ENCODE results near the gene CORO7. TPM values are rescaled to one million over a fixed set of nuclear protein-coding genes. Genes with fewer than 3 reads are reported as not detected.

Gene CORO7
- total RNA-seq, 4 donors from 2014 or later: 17.9 to 53.7 (median 29.7) TPM

DNA sequence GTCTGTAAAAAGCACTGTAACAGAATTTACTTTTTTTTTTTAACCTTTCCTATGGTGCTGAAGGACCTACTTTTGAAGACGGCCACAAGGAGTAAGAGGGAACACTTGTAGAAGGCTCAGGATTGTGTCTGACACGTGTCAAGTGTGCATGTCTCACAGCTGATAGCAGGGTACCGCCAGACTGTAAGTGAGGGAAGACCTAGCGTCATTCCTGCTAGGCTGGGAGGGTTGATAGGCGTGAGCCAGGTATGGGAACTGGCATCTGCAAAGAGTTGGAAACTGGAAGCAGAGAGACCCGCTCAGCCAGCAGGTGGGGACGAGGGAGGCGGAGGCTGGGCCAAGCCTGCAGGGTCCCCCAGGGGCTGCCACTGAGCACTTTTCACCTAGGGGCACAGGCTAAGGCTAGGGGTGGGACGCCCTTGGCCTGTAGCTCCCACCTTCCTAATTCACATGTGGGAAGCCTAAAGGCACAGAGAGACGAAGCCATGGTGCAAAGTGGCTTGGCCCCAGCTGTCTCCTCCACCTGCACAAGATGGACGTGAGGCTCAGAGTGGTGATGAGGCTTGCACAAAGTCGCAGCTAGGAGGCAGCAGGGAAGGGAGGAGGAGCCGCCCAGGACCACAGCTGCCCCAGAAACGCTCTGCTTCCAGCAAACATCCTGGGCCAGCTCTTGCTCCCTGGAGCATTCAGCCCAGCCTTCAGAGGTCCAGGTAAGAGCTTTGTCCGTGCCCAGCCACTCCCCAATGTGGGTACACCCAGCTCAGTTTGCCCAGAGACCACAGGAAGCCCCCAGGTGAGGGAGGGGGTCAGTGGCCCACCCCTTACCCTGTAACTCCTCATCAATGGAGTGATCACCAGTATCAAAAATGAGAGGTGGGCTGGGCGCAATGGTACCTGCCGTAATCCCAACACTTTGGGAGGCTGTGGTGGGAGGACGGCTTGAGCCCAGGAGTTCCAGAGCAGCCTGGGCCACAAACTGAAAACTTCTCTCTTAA is 25.8 kb downstream of the CORO7 start:
- Histone ChIP-seq H3K4me3 (replicated peaks in 1 of 3) (no peak overlapping the region), H3K27ac (no peak overlapping the region), H3K4me1 (peaks cover 15 to 31% of the 10 kb centered on the region in 2 donors), H3K27me3 (no peaks in the 10 kb centered on the region), H3K36me3 (no peaks in the 10 kb centered on the region), H3K9me3 (no peaks in the 10 kb centered on the region)
- WGBS, 2 donors: 88 to 92% methylated on average over 17 to 18 of the region's 18 CpGs
- DNase-seq: no peak
- intact Hi-C loops (cut with DNase I): no loop called here
- TF ChIP-seq POLR2A (IDR thresholded peaks at IDR 0.05): no peak
- no peak for TF ChIP-seq CTCF (IDR thresholded peaks at IDR 0.05)

- H3K27ac ChIP-seq: peak overlapping the region in 2 of 3 donors; percentile 12 to 44
- intact Hi-C loops (cut with DNase I): no loop called here
- WGBS, 2 donors: 71 to 77% methylated on average over 11 to 14 of the region's 27 CpGs
Observed at GRCh38 chr16:4389051-4389955, 27.1 kb downstream of the CORO7 start.

DNA sequence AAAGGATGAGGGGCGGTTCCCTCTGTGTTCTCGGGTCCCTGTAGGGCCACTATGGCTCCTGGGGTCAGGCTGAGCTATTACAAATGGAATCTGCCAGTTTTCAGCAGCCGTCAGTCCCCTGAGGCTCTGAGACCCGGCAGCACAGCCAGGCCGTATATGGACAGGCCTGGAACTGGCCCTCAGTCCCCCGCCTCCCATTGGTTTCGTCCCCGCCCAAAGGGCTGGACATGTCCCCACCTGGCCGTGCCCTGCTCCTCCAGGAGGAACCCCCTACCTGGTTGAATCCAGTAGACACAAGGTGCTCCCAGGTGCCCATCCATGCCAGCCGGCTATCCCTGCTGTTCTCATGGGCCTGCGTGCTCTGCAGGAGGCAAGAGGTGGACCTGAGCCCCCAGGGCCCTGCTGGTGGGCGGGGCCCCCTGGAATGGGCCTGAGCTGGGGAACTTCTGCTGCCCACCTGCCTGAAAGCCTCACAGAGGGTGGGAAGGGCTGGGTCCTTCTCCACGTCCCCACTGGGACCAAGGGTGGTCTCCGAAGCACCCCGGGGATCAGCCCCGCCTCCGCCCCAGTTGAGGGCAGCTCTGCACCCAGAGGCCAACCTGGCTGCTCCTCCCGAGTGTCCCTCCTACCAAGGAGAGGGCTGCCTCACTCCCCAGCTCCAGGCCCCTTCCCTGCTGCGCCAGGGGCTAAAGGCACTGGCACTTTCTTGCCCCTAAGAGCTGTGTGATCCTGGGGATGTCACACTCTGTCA is 27.9 kb downstream of the CORO7 start:
- intact Hi-C loops (cut with DNase I): no loop called here
- Histone ChIP-seq H3K27ac (peak overlapping the region; percentile 12 to 44 (median 27)), H3K36me3 (no peaks in the 10 kb centered on the region), H3K4me1 (peaks cover 13 to 29% of the 10 kb centered on the region in 2 donors), H3K9me3 (no peaks in the 10 kb centered on the region), H3K4me3 (replicated peaks in 1 of 3) (no peak overlapping the region), H3K27me3 (no peaks in the 10 kb centered on the region)
- TF ChIP-seq CTCF (IDR thresholded peaks at IDR 0.05) (no peak), POLR2A (IDR thresholded peaks at IDR 0.05) (no peak)
- no peak for DNase-seq
- 83 to 95% methylated on average over 10 to 17 of the region's 19 CpGs for WGBS, 2 donors

More at GRCh38 chr16:4389051-4389955, 27.1 kb downstream of the CORO7 start:
- DNase-seq: no peak
- Histone ChIP-seq H3K9me3 (no peaks in the 10 kb centered on the region), H3K36me3 (no peaks in the 10 kb centered on the region), H3K4me1 (peaks cover 15 to 31% of the 10 kb centered on the region in 2 donors), H3K4me3 (replicated peaks in 1 of 3) (no peak overlapping the region), H3K27me3 (no peaks in the 10 kb centered on the region)
- TF ChIP-seq CTCF (IDR thresholded peaks at IDR 0.05) (no peak), POLR2A (IDR thresholded peaks at IDR 0.05) (no peak)

- Histone ChIP-seq H3K4me1 (peaks cover 8 to 25% of the 10 kb centered on the region in 2 donors), H3K27ac (peak overlapping the region in 1 of 3 donors; percentile 27), H3K9me3 (no peaks in the 10 kb centered on the region), H3K36me3 (peaks cover 0 to 2% of the 10 kb centered on the region in 2 donors), H3K27me3 (no peaks in the 10 kb centered on the region), H3K4me3 (replicated peaks in 1 of 3) (no peak overlapping the region)
- TF ChIP-seq CTCF (IDR thresholded peaks at IDR 0.05) (no peak), POLR2A (IDR thresholded peaks at IDR 0.05) (no peak)
- intact Hi-C loops (cut with DNase I): no loop called here
- 79 to 94% methylated on average over 8 to 20 of the region's 20 CpGs for WGBS, 2 donors
- DNase-seq: no peak
Observed at GRCh38 chr16:4387781-4388180, 28.6 kb downstream of the CORO7 start.
